ENCODE results near the gene TDRKH. TPM values are rescaled to one million over a fixed set of nuclear protein-coding genes. Genes with fewer than 3 reads are reported as not detected.
A peak's percentile ranks its signal among the peaks of the same experiment; 100 is the strongest.

The TDRKH gene
- total and polyA plus RNA-seq, 2 experiments from 2014 or later, result 2.2 to 3.6 TPM

- H3K4me3 ChIP-seq, result no peak overlapping the region
- in situ Hi-C loops (cut with MboI), result no loop called here
- H3K27ac ChIP-seq, result no peak overlapping the region
- H3K9me2 ChIP-seq (ENCODE audit: insufficient read depth), result no peaks in the 10 kb centered on the region
- H3F3A ChIP-seq (ENCODE audit: insufficient read depth), result no peaks in the 10 kb centered on the region
- no peaks in the 10 kb centered on the region for H3K9me3 ChIP-seq (ENCODE audit: low read depth)
- peaks cover 38% of the 10 kb centered on the region for H3K27me3 ChIP-seq (replicated peaks; ENCODE audit: insufficient read depth)
- no peaks in the 10 kb centered on the region for H3K36me3 ChIP-seq (ENCODE audit: low read depth)
- no peak for DNase-seq
- H2AFZ ChIP-seq, result no peak overlapping the region
- WGBS, 2 experiments (ENCODE audit: low coverage in 1 of 2, low lambda C conversion rate in 2 of 2, missing lambda C conversion rate in 2 of 2), result 58 to 60% methylated on average over 5 of the region's 5 CpGs
- TF ChIP-seq EZH2phosphoT487 (IDR thresholded peaks at IDR 0.05; ENCODE audit: insufficient read depth, low read depth) (no peak), EZH2 (IDR thresholded peaks at IDR 0.05; ENCODE audit: insufficient read depth, poor library complexity, severe bottlenecking) (no peak)
- no peaks in the 10 kb centered on the region for H3K79me2 ChIP-seq (ENCODE audit: insufficient read depth)
- no peaks in the 10 kb centered on the region for H4K20me1 ChIP-seq (ENCODE audit: insufficient read depth)
- no peaks in the 10 kb centered on the region for H3K4me1 ChIP-seq (ENCODE audit: insufficient read depth)
- no peak overlapping the region for H3K4me2 ChIP-seq (ENCODE audit: unreplicated experiment)
- no peak overlapping the region for H3K9ac ChIP-seq
These were observed 8.3 kb upstream of the TDRKH start for GRCh38 chr1:151798571-151798970.

- in situ Hi-C loops (cut with MboI), result no loop called here
- H3K36me3 ChIP-seq (ENCODE audit: low read depth), result no peaks in the 10 kb centered on the region
- no peaks in the 10 kb centered on the region for H4K20me1 ChIP-seq (ENCODE audit: insufficient read depth)
- no peaks in the 10 kb centered on the region for H3K9me3 ChIP-seq (ENCODE audit: low read depth)
- H3K9me2 ChIP-seq (ENCODE audit: insufficient read depth), result no peaks in the 10 kb centered on the region
- H3K9ac ChIP-seq, result peak overlapping the region; percentile 55
- peak; percentile 43 for DNase-seq
- no peak overlapping the region for H3K27ac ChIP-seq
- H2AFZ ChIP-seq, result peak overlapping the region; percentile 93
- H3K4me3 ChIP-seq, result peak overlapping the region; percentile 81
- H3F3A ChIP-seq (ENCODE audit: insufficient read depth), result no peaks in the 10 kb centered on the region
- 2 to 3% methylated on average over 37 to 52 of the region's 52 CpGs for WGBS, 2 experiments (ENCODE audit: low coverage in 1 of 2, low lambda C conversion rate in 2 of 2, missing lambda C conversion rate in 2 of 2)
- TF ChIP-seq EZH2phosphoT487 (IDR thresholded peaks at IDR 0.05; ENCODE audit: insufficient read depth, low read depth), result no peak
- no peak for TF ChIP-seq EZH2 (IDR thresholded peaks at IDR 0.05; ENCODE audit: insufficient read depth, poor library complexity, severe bottlenecking)
- H3K79me2 ChIP-seq (ENCODE audit: insufficient read depth), result no peaks in the 10 kb centered on the region
- H3K4me1 ChIP-seq (ENCODE audit: insufficient read depth), result 0 out of 2 replicates have a peak, but pooled peaks cover 3% of the 10 kb centered on the region
- peak overlapping the region; percentile 77 for H3K4me2 ChIP-seq (ENCODE audit: unreplicated experiment)
- peaks cover 3% of the 10 kb centered on the region; the same call in 1 of the 2 replicates for H3K27me3 ChIP-seq (replicated peaks; ENCODE audit: insufficient read depth)
These were observed 796 bp upstream of the TDRKH start for GRCh38 chr1:151790940-151791651.

- Histone ChIP-seq H3K4me1 (ENCODE audit: insufficient read depth) (0 out of 2 replicates have a peak, but pooled peaks cover 3% of the 10 kb centered on the region), H3K4me3 (no peak overlapping the region), H3K79me2 (ENCODE audit: insufficient read depth) (no peaks in the 10 kb centered on the region), H2AFZ (no peak overlapping the region), H3K27ac (no peak overlapping the region), H3K36me3 (ENCODE audit: low read depth) (no peaks in the 10 kb centered on the region), H3K9me3 (ENCODE audit: low read depth) (no peaks in the 10 kb centered on the region), H3K27me3 (replicated peaks; ENCODE audit: insufficient read depth) (peaks cover 18% of the 10 kb centered on the region), H3K9ac (no peak overlapping the region), H3K4me2 (ENCODE audit: unreplicated experiment) (no peak overlapping the region), H4K20me1 (ENCODE audit: insufficient read depth) (no peaks in the 10 kb centered on the region), H3F3A (ENCODE audit: insufficient read depth) (no peaks in the 10 kb centered on the region), H3K9me2 (ENCODE audit: insufficient read depth) (no peaks in the 10 kb centered on the region)
- WGBS, 2 experiments (ENCODE audit: low coverage in 1 of 2, low lambda C conversion rate in 2 of 2, missing lambda C conversion rate in 2 of 2), result 66 to 67% methylated on average over 3 of the region's 3 CpGs
- no peak for DNase-seq
- TF ChIP-seq EZH2 (IDR thresholded peaks at IDR 0.05; ENCODE audit: insufficient read depth, poor library complexity, severe bottlenecking) (no peak), EZH2phosphoT487 (IDR thresholded peaks at IDR 0.05; ENCODE audit: insufficient read depth, low read depth) (no peak)
- in situ Hi-C loops (cut with MboI), result no loop called here
These were observed 2.6 kb downstream of the TDRKH start for GRCh38 chr1:151787689-151788088.

DNA sequence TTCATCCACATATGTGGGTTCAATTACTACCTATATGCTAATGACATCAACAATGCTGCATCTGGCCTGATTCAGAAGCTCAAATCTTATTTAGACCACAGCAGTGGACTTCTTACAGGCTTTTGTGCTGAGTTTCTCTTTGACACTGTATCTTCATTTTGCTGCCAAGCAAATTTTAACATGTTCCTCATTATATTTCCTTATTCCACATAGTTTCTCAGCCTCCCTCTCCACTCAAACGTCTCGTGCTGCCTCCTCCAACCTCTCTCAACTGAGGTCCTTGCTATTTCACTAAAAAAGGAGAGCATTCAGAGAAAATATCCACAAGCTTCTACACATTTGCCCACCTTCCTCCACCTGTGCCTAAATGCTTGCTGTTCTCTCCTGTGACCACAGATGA is 6.5 kb downstream of the TDRKH start:
- no peaks in the 10 kb centered on the region for H3F3A ChIP-seq (ENCODE audit: insufficient read depth)
- H3K4me3 ChIP-seq, result no peak overlapping the region
- in situ Hi-C loops (cut with MboI), result no loop called here
- no peak overlapping the region for H2AFZ ChIP-seq
- H4K20me1 ChIP-seq (ENCODE audit: insufficient read depth), result no peaks in the 10 kb centered on the region
- no peaks in the 10 kb centered on the region for H3K9me3 ChIP-seq (ENCODE audit: low read depth)
- no peaks in the 10 kb centered on the region for H3K4me1 ChIP-seq (ENCODE audit: insufficient read depth)
- no peaks in the 10 kb centered on the region for H3K79me2 ChIP-seq (ENCODE audit: insufficient read depth)
- H3K36me3 ChIP-seq (ENCODE audit: low read depth), result no peaks in the 10 kb centered on the region
- no peaks in the 10 kb centered on the region for H3K9me2 ChIP-seq (ENCODE audit: insufficient read depth)
- no peak overlapping the region for H3K4me2 ChIP-seq (ENCODE audit: unreplicated experiment)
- WGBS, 2 experiments (ENCODE audit: low coverage in 1 of 2, low lambda C conversion rate in 2 of 2, missing lambda C conversion rate in 2 of 2), result 53 to 61% methylated on average over 2 of the region's 2 CpGs
- no peak for TF ChIP-seq EZH2 (IDR thresholded peaks at IDR 0.05; ENCODE audit: insufficient read depth, poor library complexity, severe bottlenecking)
- no peak for TF ChIP-seq EZH2phosphoT487 (IDR thresholded peaks at IDR 0.05; ENCODE audit: insufficient read depth, low read depth)
- no peak overlapping the region for H3K9ac ChIP-seq
- H3K27ac ChIP-seq, result no peak overlapping the region
- peaks cover 18% of the 10 kb centered on the region for H3K27me3 ChIP-seq (replicated peaks; ENCODE audit: insufficient read depth)
- no peak for DNase-seq

Measured in GM23248 (cell line).